Upper lobe of left lung (tissue), 4 donors: ENCODE measurements around the gene MYEOV.

Experiments
- CTCF ChIP-seq, 6 experiments: fragments of 450-650 bp in 4 of 6; fragments of 200-600 bp in 2 of 6; sonication (generic) in 2 of 6; IDR thresholded peaks; one replicate each; pipeline ENCODE4 v1.5.1; 2016 to 2019; ENCODE audit warnings: antibody characterized with exemption in 6 of 6
- EP300 ChIP-seq, 4 donors: sonication (generic); formaldehyde crosslinking; IDR thresholded peaks; one replicate each; pipeline ENCODE4 v1.5.1; 2017; ENCODE audit warnings: antibody characterized with exemption in 4 of 4, control low read depth in 2 of 4
- POLR2A ChIP-seq, 4 donors: fragments of 450-650 bp; IDR thresholded peaks; one replicate each; pipeline ENCODE4 v1.5.1; 2016 to 2017; ENCODE audit warnings: antibody characterized with exemption in 4 of 4, mild to moderate bottlenecking in 2 of 4
- POLR2AphosphoS5 ChIP-seq, 2 donors: sonication (generic); formaldehyde crosslinking; IDR thresholded peaks; one replicate each; pipeline ENCODE4 v1.5.1; 2017; ENCODE audit warnings: antibody characterized with exemption in 2 of 2

- TF ChIP-seq EP300 (IDR thresholded peaks at IDR 0.05) (no peak), CTCF (IDR thresholded peaks at IDR 0.05) (no peak), POLR2AphosphoS5 (IDR thresholded peaks at IDR 0.05) (no peak), POLR2A (IDR thresholded peaks at IDR 0.05) (no peak)
Measured at GRCh38 chr11:69283446-69283845, 10.5 kb upstream of the MYEOV start.
